GM21381 (cell line): ENCODE measurements around the gene ROBO1.
"Not testable (repeated sequence)": the region's sequence is repeated elsewhere in the genome, so short reads cannot be mapped to it uniquely, and the experiment has no call there.

Experiments
- ATAC-seq: cut with Tn5 transposase; IDR thresholded peaks from one replicate; pipeline ENCODE4 v1.9.1; 2021; ENCODE audit warnings: mild to moderate bottlenecking, moderate library complexity; ENCODE audit not compliant: unreplicated experiment

The ROBO1 gene

DNA sequence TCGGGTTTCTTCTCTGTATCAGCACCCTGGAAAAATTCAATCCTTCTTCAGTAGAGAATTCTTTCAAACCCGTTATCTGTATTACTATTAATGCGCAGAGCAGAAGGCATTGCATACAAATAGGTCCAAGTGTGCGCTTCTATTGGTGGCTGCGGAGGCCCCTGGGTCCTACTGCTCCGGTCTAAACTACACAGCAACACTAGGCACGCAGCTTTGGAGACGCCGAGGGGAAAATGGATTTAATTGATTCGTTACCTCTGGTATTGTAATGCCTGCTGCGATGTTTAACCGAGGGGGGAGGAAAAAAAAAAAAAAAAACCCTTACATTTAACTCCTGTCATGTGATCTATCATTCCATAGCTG is at the start of gene ROBO1:
ROBO1 (minus strand) TSS at position 94 of the 363 bp plus-strand sequence.
- ATAC-seq, result no peak

DNA sequence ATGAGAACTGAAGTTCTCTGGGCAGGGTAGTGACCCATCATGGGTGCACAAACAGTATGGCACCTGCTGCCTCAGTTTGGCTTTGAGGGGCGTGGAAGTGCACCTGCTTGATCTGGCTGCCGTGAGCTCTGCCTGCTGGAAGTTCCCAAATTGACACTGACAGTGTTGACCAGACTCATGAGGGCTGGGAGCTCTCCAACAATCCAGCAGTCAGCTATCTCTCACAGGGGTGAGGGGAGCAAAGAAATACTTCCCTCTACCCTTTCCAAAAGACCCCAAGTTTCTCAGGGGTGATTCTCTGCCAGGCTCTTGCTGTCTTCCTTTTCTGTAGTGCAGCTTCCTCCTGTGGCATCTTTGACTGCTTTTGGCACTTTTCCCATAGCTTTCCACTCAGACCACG is 49.4 kb upstream of the ROBO1 start:
- ATAC-seq, result no peak

DNA sequence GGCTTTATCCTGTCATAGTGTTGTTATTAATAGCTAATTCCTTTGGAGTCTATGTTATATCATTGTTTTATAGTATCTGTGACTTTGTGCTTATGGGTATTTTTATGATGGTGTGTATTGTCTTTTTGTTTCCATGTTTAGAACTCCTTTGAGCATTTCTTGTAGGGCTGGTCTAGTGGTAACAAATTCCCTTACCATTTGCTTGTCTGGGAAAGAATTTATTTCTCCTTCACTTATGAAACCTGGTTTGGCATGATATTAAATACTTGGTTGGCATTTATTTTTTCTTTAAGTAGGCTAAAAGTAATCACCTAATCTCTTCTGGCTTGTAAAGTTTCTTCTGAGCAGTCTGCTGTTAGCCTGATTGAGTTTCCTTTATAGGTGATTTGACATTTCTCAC is 47.7 kb upstream of the ROBO1 start:
- ATAC-seq, result no peak

DNA sequence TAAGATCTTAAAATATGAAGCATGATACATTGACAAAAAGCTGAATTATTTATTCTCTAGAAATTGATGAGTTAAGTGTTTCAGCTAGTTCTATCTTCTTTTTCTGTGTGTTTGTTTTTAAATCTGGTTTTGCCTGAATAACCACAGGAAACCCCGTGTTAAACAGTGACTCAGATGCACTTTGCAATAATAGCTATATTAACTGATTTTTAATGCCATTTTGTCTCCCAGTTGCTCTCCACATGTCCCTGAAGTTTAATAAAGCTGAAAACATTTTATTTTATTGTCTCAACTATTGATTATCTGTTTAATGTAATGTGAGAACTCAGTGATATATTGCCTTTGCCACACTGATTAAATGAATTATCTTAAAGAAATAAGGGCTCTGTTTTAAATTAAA is 42.8 kb upstream of the ROBO1 start:
- ATAC-seq, result no peak

DNA sequence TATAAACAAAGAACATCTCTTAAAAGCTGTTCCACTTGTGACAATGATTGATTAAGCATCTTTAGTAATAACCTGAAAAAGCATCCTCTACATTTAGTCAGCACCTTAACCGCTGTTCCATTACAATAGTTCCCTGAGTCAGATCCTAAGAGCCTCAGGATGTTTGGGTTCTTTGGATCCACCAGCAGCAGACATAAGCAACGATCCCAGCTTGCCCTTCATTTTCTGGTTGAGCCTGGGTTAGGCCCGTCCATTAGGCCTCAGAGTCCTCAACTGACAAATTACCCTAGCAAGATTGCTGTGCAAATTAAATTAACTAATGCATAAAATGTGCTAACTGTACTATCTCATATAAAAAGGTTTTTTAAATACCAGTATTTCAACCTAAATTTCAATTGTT is 42.3 kb upstream of the ROBO1 start:
- ATAC-seq, result no peak

DNA sequence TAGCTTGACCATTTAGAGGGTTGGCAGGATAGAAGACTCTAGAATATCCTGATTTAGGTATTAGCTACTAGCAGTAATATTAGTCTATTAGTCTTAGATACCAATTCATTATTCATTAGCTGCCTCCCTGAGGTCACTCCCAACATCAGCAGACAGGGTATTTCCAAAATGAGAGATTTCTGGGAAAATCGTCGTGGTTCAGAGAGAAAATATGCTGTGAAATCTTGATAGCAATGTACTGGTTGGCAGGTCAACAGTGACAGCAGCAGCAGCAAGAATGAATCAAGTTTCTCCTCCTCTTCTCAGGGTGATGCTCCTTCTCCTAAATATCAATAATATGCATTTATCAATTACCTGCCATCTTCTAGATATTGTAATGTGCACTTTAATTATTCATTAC is 41.3 kb upstream of the ROBO1 start:
- ATAC-seq, result no peak

DNA sequence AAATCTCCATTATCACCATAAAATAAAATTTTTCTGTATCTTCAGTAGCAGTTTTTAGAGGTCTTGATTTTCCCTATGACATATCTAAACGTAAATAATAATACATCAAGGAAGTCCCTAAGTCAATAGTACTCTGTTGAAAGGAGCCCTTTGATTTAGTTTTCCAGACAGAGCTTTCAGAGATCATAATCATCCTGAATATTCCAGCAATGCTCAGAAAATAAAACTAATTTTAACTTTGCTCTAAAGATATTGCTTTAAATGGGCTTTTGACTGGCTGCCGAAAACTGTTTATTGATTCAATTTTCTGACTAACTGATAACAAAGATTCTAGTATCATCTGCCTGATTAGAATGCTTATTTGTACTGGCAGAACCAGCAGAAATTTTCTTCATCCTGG is 40.7 kb upstream of the ROBO1 start:
- no peak for ATAC-seq

DNA sequence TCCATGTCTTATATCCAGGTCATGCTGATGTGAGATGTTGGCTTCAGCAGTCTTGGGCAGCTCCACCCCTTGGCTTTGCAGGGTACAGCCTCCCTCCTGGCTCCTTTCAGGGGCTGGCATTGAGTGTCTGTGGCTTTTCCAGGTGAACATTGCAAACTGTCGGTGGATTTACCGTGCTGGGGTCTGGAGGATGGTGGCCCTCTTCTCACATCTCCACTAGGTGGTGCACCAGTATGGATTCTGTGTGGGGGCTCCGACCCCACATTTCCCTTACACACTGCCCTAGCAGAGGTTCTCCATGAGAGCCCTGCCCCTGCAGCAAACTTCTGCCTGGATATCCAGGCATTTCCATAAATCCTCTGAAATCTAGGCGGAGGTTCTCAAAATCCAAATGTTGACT is 22.4 kb upstream of the ROBO1 start:
- not testable (repeated sequence) for ATAC-seq

DNA sequence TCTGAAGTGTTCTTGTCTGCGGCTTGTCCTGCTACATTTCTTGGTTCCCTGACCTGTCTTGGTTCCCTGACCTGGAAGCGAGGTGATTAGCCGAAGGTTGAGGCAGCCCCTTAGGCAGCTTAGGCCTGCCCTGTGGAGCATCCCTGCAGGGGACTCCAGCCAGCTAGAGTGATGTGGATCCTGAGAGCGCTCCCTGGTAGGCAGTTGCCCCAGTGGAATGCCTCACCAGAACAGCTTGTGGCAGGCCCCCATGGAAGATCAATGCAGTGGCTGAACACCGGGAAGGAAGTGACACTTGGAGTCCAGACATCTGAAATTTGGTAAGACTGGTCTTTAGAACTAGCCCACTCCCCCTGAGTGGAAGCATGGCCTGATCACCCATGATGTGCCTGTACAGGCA is 5.5 kb upstream of the ROBO1 start:
- no peak for ATAC-seq

DNA sequence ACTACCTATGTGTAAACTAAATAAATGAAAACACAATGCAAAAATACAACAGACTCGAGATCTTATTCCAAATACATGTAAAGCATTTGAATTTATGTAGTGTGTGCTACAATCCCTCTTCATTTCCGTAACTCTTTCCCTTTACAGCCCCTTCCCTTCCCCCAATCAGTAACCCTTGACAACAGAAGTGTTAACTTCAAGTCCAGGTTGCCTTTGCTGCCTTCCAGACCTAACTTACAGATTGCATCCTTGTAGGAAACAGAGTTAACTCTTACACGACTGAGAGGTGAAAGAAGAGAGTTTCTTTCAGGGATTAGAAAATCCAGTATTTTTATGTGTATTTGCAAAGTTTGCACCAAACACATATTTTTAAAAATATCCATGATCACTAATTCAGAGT is 1.4 kb upstream of the ROBO1 start:
- no peak for ATAC-seq

DNA sequence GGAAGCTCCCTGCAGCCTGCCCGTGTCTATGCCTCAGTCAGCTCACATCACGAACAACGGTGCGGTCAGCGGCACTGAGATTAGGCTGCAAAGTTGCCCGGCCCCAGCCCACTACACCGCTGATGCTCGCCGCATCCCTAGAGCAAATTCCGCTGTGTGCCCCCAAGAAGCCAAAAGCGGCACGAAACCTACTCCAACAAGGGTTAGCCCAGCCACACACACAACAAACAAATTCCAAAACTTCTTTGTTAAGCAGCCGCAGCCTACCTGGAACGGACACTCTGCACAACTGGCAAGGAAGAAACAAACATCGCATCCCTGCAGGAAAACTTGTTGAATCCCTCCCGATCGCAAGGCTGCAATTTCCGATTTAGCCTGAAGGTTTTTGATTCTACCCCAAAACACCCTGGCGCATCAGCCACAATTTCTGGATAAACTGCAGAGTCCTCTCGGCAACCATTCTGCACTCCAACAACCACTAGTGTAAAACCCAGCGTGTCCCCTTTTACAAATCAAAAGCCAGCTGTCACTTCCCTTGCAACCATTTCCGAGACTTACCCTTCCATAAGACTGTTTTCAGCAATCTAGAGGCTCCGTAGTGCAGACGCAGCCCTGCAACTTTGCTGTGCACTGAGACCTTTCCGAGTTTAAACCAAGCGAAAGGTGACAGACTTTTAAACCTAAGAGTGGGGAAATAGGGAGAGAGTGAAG is 449 bp downstream of the ROBO1 start:
- ATAC-seq, result no peak

DNA sequence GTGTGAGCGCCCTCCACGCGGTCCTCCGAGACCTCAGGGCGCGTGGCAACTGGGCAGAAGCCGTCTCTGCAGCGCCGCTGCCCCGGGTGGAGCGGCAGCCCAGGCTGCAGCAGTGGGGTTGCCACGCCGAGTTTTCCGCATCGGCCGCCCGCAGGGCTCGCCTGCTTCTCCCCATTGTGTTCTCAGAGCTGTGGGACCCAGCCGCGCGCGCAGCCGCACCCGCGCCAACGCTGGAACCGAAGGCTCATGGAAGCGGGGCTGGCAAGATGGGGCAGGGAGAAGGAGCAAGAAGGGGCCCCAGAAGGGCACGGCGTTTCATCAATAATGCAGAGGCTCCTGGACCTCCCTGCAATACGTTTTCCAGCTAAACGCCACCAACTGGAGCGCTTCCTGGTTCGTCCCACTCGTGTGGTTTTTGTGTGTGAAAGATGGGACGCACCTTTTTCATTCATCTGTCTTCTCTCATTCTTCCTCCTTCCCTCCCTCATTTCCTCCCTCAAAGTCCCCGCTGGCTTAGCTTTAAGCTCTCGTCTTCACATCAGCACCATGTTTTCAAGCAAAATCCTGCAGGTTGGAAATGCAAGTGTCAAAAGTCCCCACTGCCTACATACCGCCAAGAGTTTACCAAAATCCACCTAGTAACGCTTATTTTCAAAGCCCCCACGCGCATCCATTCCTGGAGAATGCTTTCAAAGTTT is 1.2 kb downstream of the ROBO1 start:
- no peak for ATAC-seq

DNA sequence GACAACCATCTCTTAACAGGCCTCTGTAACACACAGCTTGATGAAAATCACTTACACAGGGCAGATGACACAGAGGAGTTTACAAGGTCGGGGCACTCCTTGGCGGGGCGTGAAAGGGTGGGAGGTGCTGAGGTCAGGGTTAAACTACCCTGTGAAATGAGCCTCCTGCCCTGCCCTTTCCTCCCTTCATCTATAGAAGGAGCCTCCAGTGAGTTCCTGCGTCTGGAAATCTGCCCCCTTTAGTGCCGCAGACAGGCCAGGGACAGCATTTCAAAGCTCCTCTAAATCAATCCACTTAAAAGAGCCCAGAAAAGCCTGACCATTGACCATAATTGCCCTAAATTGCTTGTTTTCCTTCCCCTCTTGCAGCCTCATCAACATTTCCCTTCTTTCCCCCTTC is 1.9 kb downstream of the ROBO1 start:
- ATAC-seq, result no peak

DNA sequence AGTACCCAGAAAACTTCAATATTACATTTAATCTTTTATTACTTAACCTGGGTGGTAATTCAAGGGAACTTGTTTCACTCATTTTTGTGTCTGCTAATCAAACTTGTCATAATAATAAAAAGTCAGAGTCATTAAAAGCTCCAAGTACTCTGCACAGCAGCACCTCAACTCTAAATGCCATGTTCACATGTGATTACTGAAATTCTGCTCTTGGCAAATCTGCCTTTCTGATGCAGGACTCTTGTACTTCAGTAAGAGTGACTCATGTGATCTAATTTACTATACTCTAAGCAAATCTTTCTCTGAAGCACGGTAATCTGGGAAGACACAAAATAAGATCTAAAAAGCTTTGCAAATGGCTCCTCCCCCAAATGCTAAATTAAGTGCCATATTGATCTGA is 6.4 kb downstream of the ROBO1 start:
- no peak for ATAC-seq

DNA sequence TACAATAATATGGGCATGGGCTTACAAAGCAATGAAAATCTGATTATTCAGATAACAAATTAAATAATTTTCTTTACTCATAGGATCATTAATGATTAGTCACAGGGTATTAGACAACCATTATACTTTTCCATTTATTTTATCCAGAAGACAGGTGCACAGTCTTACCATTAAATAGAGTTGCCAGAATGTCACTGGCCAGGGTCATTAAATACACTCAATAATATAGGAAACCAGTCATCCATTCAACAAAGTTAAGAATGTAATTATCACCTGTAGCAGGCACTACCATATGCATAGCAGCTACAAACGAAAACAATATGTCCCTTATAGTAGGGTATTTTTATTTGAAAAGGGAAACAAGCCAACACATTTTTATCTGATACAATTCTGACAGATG is 16.1 kb downstream of the ROBO1 start:
- no peak for ATAC-seq

DNA sequence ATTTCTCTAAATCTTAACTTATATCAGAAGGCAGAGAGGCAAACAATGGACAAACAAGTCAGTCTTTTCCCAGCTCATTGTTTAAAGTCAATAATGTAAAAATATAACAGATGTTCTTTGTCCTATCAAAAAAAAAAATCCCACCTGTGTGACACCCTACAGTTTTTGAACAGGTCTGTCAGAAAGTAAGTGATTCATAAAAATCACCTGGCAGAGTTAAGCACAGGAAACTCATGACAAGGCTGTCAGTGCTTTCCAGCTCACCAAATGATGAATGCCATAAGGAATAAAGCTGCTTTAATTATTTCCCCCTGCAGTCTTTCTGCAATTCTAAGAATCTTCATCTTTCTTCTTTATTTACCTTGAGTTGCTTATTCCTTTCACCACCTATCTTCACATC is 30.3 kb downstream of the ROBO1 start:
- no peak for ATAC-seq

DNA sequence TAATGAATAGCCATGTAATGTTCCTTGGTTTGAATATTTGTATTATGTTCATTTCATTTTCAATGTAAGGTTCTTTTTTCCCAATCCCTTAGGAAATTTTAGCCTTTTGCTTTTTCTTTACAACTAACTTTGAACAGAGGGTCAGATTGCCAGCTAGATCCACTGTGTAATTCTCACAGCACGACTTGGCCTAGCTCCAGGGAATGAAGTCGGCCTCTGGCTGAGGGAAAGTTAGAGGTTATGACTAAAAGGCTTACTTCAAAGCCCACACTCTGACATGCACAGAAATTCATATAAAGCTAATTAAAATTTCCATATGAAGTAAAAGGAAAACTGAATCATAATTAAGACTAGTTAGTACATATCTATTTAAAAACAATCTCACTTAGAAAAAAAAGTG is 38.7 kb downstream of the ROBO1 start:
- no peak for ATAC-seq

DNA sequence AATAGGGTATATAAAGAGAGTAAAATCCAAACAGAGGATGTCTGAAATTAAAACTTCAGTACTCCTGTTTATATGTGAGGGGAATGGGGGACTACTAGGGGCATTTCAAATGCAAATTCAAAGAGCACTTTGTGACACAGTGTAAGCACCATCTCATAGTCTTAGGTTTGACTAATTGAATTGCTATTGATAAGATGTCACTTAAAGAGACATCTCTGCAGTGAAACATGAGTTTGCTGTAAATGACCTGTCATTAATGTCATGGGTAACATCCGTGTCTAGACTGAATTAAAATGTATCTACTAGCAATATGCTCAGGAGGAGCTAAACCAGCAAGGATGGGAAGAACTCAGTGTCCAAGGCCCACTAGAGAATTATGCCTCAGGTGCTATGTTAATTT is 41.0 kb downstream of the ROBO1 start:
- no peak for ATAC-seq

DNA sequence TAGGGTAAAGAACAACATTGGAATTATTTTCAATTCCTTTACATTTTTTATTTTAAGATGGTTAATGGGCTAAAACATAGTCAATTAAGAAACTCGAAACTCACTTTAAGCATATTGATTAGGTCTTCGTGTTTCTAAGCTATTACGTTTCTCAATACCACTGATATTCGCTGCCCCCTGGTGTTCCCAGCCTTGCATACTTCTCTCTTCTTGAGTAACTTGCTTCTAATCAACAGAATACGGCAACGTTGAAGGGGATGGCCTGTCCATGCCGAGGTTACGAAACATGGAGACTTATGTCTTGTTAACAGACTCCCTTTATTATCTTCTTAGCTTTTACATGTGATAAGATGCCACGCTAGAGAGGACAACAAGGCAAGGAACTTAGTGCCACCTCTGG is 43.6 kb downstream of the ROBO1 start:
- no peak for ATAC-seq

DNA sequence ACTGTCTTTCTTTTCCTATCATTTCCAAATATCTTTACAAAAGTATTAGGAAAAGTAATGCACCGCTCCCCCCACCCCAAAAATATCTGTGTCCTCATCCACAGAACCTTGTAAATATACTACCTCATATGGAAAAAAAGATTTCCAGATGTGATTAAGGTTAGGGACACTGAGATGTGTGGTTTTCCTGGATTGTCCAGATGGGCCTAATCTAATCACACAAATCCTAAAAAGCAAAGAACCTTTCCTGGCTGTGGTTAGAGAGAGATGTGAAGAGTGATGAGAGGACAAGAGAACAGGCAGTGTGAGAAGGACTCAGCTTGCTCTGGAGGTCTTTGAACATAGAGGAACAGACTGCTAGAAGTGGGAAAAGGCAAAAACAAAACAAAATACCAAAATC is 77.7 kb downstream of the ROBO1 start:
- ATAC-seq, result no peak

DNA sequence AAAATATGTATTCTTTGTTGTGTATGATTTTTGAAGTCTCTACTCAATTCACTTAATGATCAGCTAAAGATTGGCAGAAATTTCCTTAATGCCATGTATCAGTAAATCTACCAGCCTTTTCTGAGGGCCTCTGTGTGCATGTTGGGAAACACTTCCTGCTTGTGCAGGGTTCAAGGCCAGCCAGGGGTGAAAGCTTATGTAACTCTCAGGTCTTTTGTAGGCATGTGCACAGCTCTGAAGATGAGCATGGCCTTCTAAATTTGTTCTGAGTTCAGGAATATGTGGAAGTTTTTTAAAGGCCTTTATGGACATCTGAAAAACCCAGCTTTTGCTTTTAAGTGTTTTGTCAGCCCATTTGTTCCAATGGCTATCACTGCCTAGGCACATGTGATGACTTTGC is 82.7 kb downstream of the ROBO1 start:
- ATAC-seq, result no peak

DNA sequence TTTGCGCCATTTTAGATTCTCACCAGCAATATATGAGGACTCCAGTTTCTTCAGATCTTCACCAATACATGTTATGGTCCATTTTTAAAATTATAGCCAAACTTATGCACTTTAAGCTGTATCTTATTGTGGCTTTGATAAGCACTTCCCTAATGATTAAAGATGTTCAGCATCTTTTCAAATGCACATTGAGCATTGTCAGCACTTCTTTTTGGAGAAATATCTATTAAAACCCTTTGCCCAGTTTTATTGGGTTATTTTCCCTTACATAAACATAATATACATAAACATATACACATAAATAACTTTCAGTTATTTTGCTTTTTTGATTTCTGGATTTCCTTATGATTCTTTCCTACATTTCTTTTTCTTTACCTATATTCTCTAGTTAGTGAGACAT is 83.8 kb downstream of the ROBO1 start:
- ATAC-seq, result no peak

DNA sequence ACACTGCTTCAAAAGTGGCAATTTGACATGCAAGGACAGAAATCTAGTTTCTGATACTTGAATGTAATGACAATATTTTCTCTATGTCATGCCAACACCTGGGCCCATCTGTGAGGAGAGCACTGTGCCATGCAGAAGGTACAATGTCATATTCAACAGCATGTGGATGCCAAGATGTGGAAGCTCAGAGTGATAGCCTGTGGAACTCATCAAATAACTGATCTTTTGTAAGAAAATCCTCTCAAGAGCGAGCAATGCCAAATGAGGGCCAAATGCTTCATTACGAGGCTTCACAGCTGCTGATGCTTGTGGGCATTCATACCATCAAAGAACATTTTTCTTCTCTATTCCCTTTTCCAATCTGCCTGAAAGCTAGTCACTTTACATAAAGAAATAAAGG is 95.1 kb downstream of the ROBO1 start:
- ATAC-seq, result no peak
